Measurements from ENCODE around the gene HBG2. TPM values are rescaled to one million over a fixed set of nuclear protein-coding genes. Genes with fewer than 3 reads are reported as not detected.

Gene HBG2
- total and polyA plus RNA-seq, 3 experiments from 2014 or later, result not detected

DNA sequence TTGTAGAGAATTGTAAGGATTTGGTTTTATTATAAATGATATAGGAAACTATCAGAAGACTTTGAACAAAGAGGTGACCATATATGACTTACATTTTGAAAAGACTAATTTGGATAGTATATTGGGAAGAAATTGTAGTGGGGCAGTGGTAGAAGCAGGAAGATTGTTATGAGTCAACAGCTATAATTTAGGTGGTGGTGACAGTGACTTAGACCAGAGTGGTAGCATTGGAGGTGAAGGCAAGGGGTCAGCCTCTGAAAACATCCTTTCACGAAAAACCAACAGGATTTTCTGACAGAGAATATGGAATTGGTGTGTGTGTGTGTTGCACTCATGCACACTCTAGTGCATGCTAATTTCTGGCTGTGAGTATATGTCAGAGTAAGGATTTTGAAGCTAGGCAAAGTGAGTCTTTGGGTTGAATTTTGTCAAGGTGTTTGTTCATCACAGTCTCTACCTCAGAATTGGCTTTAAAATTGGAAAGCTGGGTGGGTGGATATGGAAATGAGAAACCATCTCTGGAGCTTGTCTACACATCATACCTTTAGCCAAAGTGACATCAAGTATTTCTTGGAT, 23.3 kb upstream of the HBG2 start:
- Mint-ChIP-seq H3K4me3 (no peak overlapping the region), H3K27ac (no peak overlapping the region)
- CTCF ChIA-PET, result no interaction called here

DNA sequence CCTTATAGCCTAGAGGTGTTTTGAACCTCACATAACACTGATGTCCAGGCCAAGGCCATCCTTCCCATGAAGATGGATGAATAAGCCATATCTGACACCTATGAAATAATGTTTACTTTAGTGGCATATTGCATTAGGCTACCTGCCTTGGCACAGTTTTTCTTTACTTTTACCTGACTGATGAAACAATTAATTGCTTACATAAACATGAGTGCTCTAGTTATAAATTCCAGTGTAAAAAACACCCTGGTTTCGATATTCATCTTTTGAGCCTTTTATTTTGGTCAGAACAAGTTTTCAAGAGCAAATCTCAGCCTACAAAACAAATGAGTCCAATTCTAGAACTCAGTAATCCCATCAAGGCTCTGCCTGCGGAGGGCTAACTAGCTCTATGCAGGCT, 22.1 kb upstream of the HBG2 start:
- Histone ChIP-seq H3K4me1 (ENCODE audit: insufficient read depth, low read length) (no peaks in the 10 kb centered on the region), H3K27me3 (ENCODE audit: insufficient read depth, low read length, poor library complexity, severe bottlenecking) (no peaks in the 10 kb centered on the region), H3K27ac (ENCODE audit: low read depth, low read length) (peak overlapping the region; percentile 64), H3K9me3 (ENCODE audit: low read length) (no peaks in the 10 kb centered on the region), H3K36me3 (ENCODE audit: insufficient read depth, low read length) (no peaks in the 10 kb centered on the region), H3K4me3 (ENCODE audit: low read length) (no peak overlapping the region)
- Mint-ChIP-seq H3K36me3 (no peaks in the 10 kb centered on the region), H3K27ac (no peak overlapping the region), H3K4me3 (no peak overlapping the region), H3K27me3 (peaks cover 0 to 3% of the 10 kb centered on the region in 2 donors), H3K4me1 (no peaks in the 10 kb centered on the region), H3K9me3 (no peaks in the 10 kb centered on the region)
- DNase-seq, result no peak
- POLR2A ChIA-PET, result no interaction called here
- CTCF ChIA-PET, result no interaction called here

More for the DNA sequence above, 23.3 kb upstream of the HBG2 start:
- Histone ChIP-seq H3K27me3 (ENCODE audit: insufficient read depth, low read length, poor library complexity, severe bottlenecking) (no peaks in the 10 kb centered on the region), H3K27ac (ENCODE audit: low read depth, low read length) (no peak overlapping the region), H3K4me1 (ENCODE audit: insufficient read depth, low read length) (no peaks in the 10 kb centered on the region), H3K4me3 (ENCODE audit: low read length) (no peak overlapping the region), H3K36me3 (ENCODE audit: insufficient read depth, low read length) (no peaks in the 10 kb centered on the region), H3K9me3 (ENCODE audit: low read length) (no peaks in the 10 kb centered on the region)
- H3K9me3 Mint-ChIP-seq, result no peaks in the 10 kb centered on the region
- DNase-seq, result no peak
- POLR2A ChIA-PET, result no interaction called here
- no peaks in the 10 kb centered on the region for H3K36me3 Mint-ChIP-seq
- peaks cover 0 to 3% of the 10 kb centered on the region in 2 donors for H3K27me3 Mint-ChIP-seq
- H3K4me1 Mint-ChIP-seq, result no peaks in the 10 kb centered on the region

DNA sequence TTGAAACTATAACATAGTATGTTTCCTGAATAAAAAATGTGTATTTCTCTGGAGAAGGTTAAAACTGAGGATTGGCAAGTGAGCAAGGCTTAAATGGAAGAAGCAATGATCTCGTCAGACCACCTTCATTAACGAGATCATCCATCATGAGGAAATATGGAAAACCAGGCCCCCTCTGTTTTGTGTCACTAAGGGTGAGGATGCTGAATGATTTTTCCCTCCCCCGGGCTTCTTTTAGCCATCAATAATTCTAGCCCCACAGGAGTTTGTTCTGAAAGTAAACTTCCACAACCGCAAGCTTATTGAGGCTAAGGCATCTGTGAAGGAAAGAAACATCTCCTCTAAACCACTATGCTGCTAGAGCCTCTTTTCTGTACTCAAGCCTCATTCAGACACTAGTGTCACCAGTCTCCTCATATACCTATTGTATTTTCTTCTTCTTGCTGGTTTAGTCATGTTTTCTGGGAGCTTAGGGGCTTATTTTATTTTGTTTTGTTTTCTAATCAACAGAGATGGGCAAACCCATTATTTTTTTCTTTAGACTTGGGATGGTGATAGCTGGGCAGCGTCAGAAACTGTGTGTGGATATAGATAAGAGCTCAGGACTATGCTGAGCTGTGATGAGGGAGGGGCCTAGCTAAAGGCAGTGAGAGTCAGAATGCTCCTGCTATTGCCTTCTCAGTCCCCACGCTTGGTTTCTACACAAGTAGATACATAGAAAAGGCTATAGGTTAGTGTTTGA, 21.0 kb upstream of the HBG2 start:
- CTCF ChIA-PET, result interaction anchor here (1.2 kb wide), 1 partner anchor 14 kb away, joined by 3 read pairs; no protein-coding TSS in a partner anchor
- Mint-ChIP-seq H3K36me3 (no peaks in the 10 kb centered on the region), H3K27ac (no peak overlapping the region), H3K4me3 (no peak overlapping the region), H3K9me3 (no peaks in the 10 kb centered on the region), H3K27me3 (peaks cover 0 to 3% of the 10 kb centered on the region in 2 donors), H3K4me1 (no peaks in the 10 kb centered on the region)
- H3K4me1 ChIP-seq (ENCODE audit: insufficient read depth, low read length), result no peaks in the 10 kb centered on the region
- H3K27me3 ChIP-seq (ENCODE audit: insufficient read depth, low read length, poor library complexity, severe bottlenecking), result no peaks in the 10 kb centered on the region
- no peak for DNase-seq
- H3K9me3 ChIP-seq (ENCODE audit: low read length), result no peaks in the 10 kb centered on the region
- H3K27ac ChIP-seq (ENCODE audit: low read depth, low read length), result peak overlapping the region; percentile 64
- POLR2A ChIA-PET, result no interaction called here
- H3K4me3 ChIP-seq (ENCODE audit: low read length), result no peak overlapping the region
- H3K36me3 ChIP-seq (ENCODE audit: insufficient read depth, low read length), result no peaks in the 10 kb centered on the region

DNA sequence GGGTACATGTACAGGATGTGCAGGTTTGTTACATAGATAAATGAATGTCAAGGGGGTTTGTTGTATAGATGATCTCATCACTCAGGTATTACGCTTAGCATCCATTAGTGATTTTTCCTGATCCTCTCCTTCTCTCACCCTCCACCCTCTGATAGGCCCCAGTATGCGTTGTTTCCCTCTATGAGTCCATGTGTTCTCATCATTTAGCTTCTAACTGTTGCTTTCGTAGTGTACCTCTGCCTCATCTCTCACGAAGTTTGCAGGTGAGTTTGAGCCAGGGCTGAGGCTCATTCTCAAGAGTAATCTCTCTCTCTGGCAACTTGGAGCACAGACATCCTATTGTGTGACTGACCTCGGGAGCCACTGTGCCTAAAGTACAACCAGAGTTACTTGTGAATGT, 19.8 kb upstream of the HBG2 start:
- no peaks in the 10 kb centered on the region for H3K36me3 ChIP-seq (ENCODE audit: insufficient read depth, low read length)
- no peaks in the 10 kb centered on the region for H3K36me3 Mint-ChIP-seq
- DNase-seq, result no peak
- H3K9me3 Mint-ChIP-seq, result peaks cover 0 to 3% (median 0%) of the 10 kb centered on the region in 5 donors
- no peak overlapping the region for H3K4me3 Mint-ChIP-seq
- H3K4me1 ChIP-seq (ENCODE audit: insufficient read depth, low read length), result no peaks in the 10 kb centered on the region
- no peaks in the 10 kb centered on the region for H3K27me3 ChIP-seq (ENCODE audit: insufficient read depth, low read length, poor library complexity, severe bottlenecking)
- ChIA-PET CTCF (no interaction called here), POLR2A (no interaction called here)
- H3K4me1 Mint-ChIP-seq, result no peaks in the 10 kb centered on the region
- peak overlapping the region; percentile 64 for H3K27ac ChIP-seq (ENCODE audit: low read depth, low read length)
- H3K27me3 Mint-ChIP-seq, result peaks cover 0 to 3% of the 10 kb centered on the region in 2 donors
- H3K27ac Mint-ChIP-seq, result no peak overlapping the region
- no peaks in the 10 kb centered on the region for H3K9me3 ChIP-seq (ENCODE audit: low read length)
- no peak overlapping the region for H3K4me3 ChIP-seq (ENCODE audit: low read length)

DNA sequence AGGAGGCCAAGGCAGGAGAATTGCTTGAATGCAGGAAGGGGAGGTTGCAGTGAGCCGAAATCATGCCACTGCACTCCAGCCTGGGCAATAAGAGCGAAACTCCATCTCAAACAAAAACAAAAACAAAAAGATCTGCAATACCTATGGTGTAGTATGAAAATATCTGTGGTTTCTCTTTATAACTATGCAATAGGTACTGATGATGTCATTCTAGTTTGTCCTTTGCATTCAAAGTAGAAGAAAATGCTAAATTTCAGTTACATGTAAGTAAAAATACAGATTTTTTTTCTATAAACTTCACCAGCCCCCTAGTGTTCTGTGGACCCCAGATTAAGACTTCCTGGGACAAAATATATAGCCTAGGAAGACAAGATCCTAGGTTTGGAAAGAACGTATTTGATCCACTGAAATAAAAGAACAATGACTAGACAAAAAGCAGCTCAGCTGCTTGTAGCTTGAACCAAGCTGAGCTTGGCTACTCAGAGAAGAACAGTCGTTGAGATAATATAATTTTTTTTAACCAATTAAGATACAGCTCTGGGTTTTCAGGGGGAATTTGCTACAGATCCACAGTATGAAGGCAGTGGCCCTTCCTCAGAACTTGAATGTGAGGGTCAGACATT, 17.9 kb upstream of the HBG2 start:
- Histone ChIP-seq H3K27me3 (ENCODE audit: insufficient read depth, low read length, poor library complexity, severe bottlenecking) (no peaks in the 10 kb centered on the region), H3K9me3 (ENCODE audit: low read length) (no peaks in the 10 kb centered on the region), H3K36me3 (ENCODE audit: insufficient read depth, low read length) (no peaks in the 10 kb centered on the region), H3K4me3 (ENCODE audit: low read length) (no peak overlapping the region), H3K27ac (ENCODE audit: low read depth, low read length) (peak overlapping the region; percentile 44), H3K4me1 (ENCODE audit: insufficient read depth, low read length) (no peaks in the 10 kb centered on the region)
- Mint-ChIP-seq H3K9me3 (peaks cover 0 to 3% (median 0%) of the 10 kb centered on the region in 5 donors), H3K36me3 (no peaks in the 10 kb centered on the region), H3K4me1 (no peaks in the 10 kb centered on the region), H3K4me3 (no peak overlapping the region), H3K27ac (no peak overlapping the region), H3K27me3 (peaks cover 0 to 3% of the 10 kb centered on the region in 2 donors)
- CTCF ChIA-PET, result no interaction called here
- POLR2A ChIA-PET, result no interaction called here
- no peak for DNase-seq

DNA sequence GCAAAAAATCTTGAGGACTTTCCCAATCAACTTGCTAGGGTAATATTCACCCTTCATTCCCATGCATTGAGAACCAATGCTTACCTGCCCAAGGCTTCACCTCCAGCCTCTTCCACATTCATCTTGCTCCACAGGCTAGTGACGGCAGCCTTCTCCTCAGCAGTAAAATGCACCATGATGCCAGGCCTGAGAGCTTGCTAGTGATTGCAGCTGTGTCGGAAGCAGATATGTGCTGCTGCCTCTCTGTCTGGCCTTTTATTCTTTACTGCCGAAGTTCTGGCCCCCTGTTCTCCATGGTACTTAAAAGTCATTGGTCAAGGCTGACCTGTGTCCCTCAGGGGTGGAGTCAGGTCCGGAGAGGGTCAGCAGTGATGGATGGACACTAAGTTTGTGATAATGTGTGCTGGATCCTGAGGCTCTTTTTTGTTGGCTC, 15.2 kb upstream of the HBG2 start, which contains the start of gene HBE1:
Gene HBE1 (minus strand): TSS at position 231 of the 433 bp plus-strand sequence. CDS start 55 bp downstream, at position 176.
- H3K36me3 Mint-ChIP-seq, result no peaks in the 10 kb centered on the region
- no peaks in the 10 kb centered on the region for H3K27me3 ChIP-seq (ENCODE audit: insufficient read depth, low read length, poor library complexity, severe bottlenecking)
- CTCF ChIA-PET, result no interaction called here
- H3K27ac Mint-ChIP-seq, result no peak within 1 kb of the TSS
- no peak within 1 kb of the TSS for H3K27ac ChIP-seq (ENCODE audit: low read depth, low read length)
- H3K27me3 Mint-ChIP-seq, result no peaks in the 10 kb centered on the region
- no peak for DNase-seq
- H3K4me3 ChIP-seq (ENCODE audit: low read length), result no peak within 1 kb of the TSS
- H3K4me1 Mint-ChIP-seq, result no peaks in the 10 kb centered on the region
- peaks cover 0 to 3% (median 0%) of the 10 kb centered on the region in 5 donors for H3K9me3 Mint-ChIP-seq
- H3K4me3 Mint-ChIP-seq, result no peak within 1 kb of the TSS
- H3K9me3 ChIP-seq (ENCODE audit: low read length), result no peaks in the 10 kb centered on the region
- no peaks in the 10 kb centered on the region for H3K36me3 ChIP-seq (ENCODE audit: insufficient read depth, low read length)
- POLR2A ChIA-PET, result no interaction called here
- no peaks in the 10 kb centered on the region for H3K4me1 ChIP-seq (ENCODE audit: insufficient read depth, low read length)

DNA sequence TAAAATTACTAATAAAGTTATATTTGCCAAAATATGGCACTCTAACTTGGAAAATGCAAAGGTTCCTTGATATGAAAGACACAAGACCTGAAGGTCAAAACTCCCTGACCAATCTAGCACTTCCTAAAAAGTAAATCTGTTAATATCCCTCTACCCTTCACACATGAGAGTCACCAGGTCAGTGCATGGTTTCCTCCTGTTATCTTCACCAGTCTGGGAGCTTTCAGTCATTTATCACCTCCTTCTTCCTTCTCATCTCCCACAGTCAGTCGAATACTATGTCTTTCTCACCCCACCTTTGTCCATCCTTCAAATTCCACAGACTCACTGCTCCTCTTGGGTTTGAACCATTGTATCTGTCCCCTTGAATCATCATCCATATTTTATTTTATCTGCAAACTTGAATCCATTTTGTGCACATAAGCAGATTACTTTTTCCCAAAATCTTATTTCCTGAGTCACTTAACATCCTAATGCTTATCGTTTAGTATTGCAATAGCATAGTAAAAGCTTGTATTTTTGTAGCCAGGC, 12.5 kb upstream of the HBG2 start:
- Histone ChIP-seq H3K4me3 (ENCODE audit: low read length) (no peak overlapping the region), H3K36me3 (ENCODE audit: insufficient read depth, low read length) (no peaks in the 10 kb centered on the region), H3K9me3 (ENCODE audit: low read length) (no peaks in the 10 kb centered on the region), H3K27ac (ENCODE audit: low read depth, low read length) (no peak overlapping the region), H3K27me3 (ENCODE audit: insufficient read depth, low read length, poor library complexity, severe bottlenecking) (no peaks in the 10 kb centered on the region), H3K4me1 (ENCODE audit: insufficient read depth, low read length) (no peaks in the 10 kb centered on the region)
- DNase-seq, result no peak
- ChIA-PET POLR2A (no interaction called here), CTCF (no interaction called here)
- Mint-ChIP-seq H3K27me3 (no peaks in the 10 kb centered on the region), H3K4me3 (no peak overlapping the region), H3K36me3 (no peaks in the 10 kb centered on the region), H3K27ac (no peak overlapping the region), H3K9me3 (peaks cover 0 to 3% (median 0%) of the 10 kb centered on the region in 5 donors), H3K4me1 (no peaks in the 10 kb centered on the region)

DNA sequence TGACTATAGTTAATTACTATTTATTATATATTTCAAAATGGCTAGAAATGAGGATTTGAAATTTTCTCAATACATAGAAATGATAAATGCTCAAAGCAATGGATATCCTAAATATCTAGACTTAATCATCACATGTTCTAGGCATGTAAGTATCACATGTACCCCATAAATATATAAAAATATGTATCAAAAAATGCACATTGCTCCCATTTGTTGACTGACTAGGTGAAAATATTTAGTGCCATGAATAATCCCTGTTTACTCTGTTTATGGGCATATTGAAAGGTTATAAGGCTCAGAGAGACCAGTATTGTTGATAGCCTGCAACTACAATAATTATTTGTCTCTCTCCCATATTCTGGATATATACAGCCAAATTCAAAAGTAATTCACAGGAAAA, 12.0 kb upstream of the HBG2 start:
- H3K9me3 ChIP-seq (ENCODE audit: low read length), result no peaks in the 10 kb centered on the region
- ChIA-PET CTCF (no interaction called here), POLR2A (no interaction called here)
- Mint-ChIP-seq H3K27me3 (no peaks in the 10 kb centered on the region), H3K9me3 (peaks cover 0 to 3% (median 0%) of the 10 kb centered on the region in 5 donors), H3K4me1 (no peaks in the 10 kb centered on the region), H3K4me3 (no peak overlapping the region), H3K27ac (no peak overlapping the region), H3K36me3 (no peaks in the 10 kb centered on the region)
- no peak overlapping the region for H3K4me3 ChIP-seq (ENCODE audit: low read length)
- H3K4me1 ChIP-seq (ENCODE audit: insufficient read depth, low read length), result no peaks in the 10 kb centered on the region
- H3K27ac ChIP-seq (ENCODE audit: low read depth, low read length), result no peak overlapping the region
- no peak for DNase-seq
- no peaks in the 10 kb centered on the region for H3K27me3 ChIP-seq (ENCODE audit: insufficient read depth, low read length, poor library complexity, severe bottlenecking)
- H3K36me3 ChIP-seq (ENCODE audit: insufficient read depth, low read length), result no peaks in the 10 kb centered on the region
